ENCODE data around the gene ARVCF. TPM values are rescaled to one million over a fixed set of nuclear protein-coding genes. Genes with fewer than 3 reads are reported as not detected.

ARVCF gene
- total and polyA plus RNA-seq, 9 of the 15 experiments (the other 6 are each of a cell fraction or from before 2014, with no cell fraction given) = 0.03 to 97.4 (median 15.6) TPM

GRCh38 chr22:19969141-19969928 lies 47.3 kb downstream of the ARVCF start (continued):
- no peak for TF ChIP-seq ZBTB49 (CRISPR knock-in tag; IDR thresholded peaks at IDR 0.05; ENCODE audit: borderline replicate concordance)
- TF ChIP-seq ZFPM2 (CRISPR knock-in tag; IDR thresholded peaks at IDR 0.05) = peak; percentile 71; the same call in 1 of the 2 replicates
- no peak for TF ChIP-seq REST (IDR thresholded peaks at IDR 0.05; ENCODE audit: borderline replicate concordance)
- peak; percentile 24; the same call in 1 of the 2 replicates for TF ChIP-seq REST (CRISPR knock-in tag; IDR thresholded peaks at IDR 0.05; ENCODE audit: low read depth)
- TF ChIP-seq NR2F6 (CRISPR knock-in tag; IDR thresholded peaks at IDR 0.05) = no peak
- TF ChIP-seq NCOA1 (IDR thresholded peaks at IDR 0.05; ENCODE audit: low read depth) = no peak
- TF ChIP-seq ARID3B (CRISPR knock-in tag; IDR thresholded peaks at IDR 0.05; ENCODE audit: borderline replicate concordance) = no peak
- peak; percentile 51; the same call in 1 of the 2 replicates for TF ChIP-seq ZSCAN32 (CRISPR knock-in tag; IDR thresholded peaks at IDR 0.05)
- TF ChIP-seq ZNF77 (CRISPR knock-in tag; IDR thresholded peaks at IDR 0.05) = 0 out of 2 replicates have a peak, but pooled peaks have one; percentile 54
- peak; percentile 60 for TF ChIP-seq SUPT5H (IDR thresholded peaks at IDR 0.05)
- 0 out of 2 replicates have a peak, but pooled peaks have one; percentile 24 for TF ChIP-seq GABPB2 (CRISPR knock-in tag; conservative IDR thresholded peaks at IDR 0.05)
- TF ChIP-seq HBP1 (CRISPR knock-in tag; IDR thresholded peaks at IDR 0.05) = 0 out of 2 replicates have a peak, but pooled peaks have one; percentile 61
- TF ChIP-seq POLR2B (IDR thresholded peaks at IDR 0.05; ENCODE audit: low read depth, partially characterized antibody) = peak; percentile 54
- TF ChIP-seq ELF4 (CRISPR knock-in tag; IDR thresholded peaks at IDR 0.05) = peak; percentile 83; the same call in 1 of the 2 replicates

All from K562 (cell line).